HepG2 (cell line): ENCODE results near the gene MMP28.

Experiments used
- ATF2 ChIP-seq: sonication (generic); formaldehyde crosslinking; IDR thresholded peaks from 2 replicates; pipeline ENCODE4 v1.4.0; 2020; ENCODE audit warnings: missing genetic modification reagents
- IRF2 ChIP-seq: IDR thresholded peaks from 2 replicates; pipeline ENCODE4 v1.6.1; 2018; ENCODE audit warnings: missing genetic modification reagents, missing compliant biosample characterization
- MAFK ChIP-seq, 2 experiments: IDR thresholded peaks in 1 of 2; conservative IDR thresholded peaks in 1 of 2; 2 replicates each; pipeline ENCODE4 v1.6.1; 2011; ENCODE audit warnings: improper control_type of control experiment in 2 of 2, low read length in 2 of 2
- PAX8 ChIP-seq: sonication (generic); formaldehyde crosslinking; IDR thresholded peaks from 2 replicates; pipeline ENCODE4 v1.8.0; 2022; ENCODE audit warnings: mild to moderate bottlenecking, missing genetic modification reagents, borderline replicate concordance
- PHF8 ChIP-seq: sonication (generic); formaldehyde crosslinking; IDR thresholded peaks from 2 replicates; pipeline ENCODE4 v1.5.0; 2020; ENCODE audit warnings: missing genetic modification reagents
- TAF1 ChIP-seq: sonication (generic); formaldehyde crosslinking; IDR thresholded peaks from 2 replicates; pipeline ENCODE4 v1.4.0; 2020; ENCODE audit warnings: missing genetic modification reagents
- TBX2 ChIP-seq: sonication (generic); formaldehyde crosslinking; IDR thresholded peaks from 2 replicates; pipeline ENCODE4 v1.5.0; 2020; ENCODE audit warnings: missing genetic modification reagents, mild to moderate bottlenecking, borderline replicate concordance
- YEATS4 ChIP-seq: sonication (generic); formaldehyde crosslinking; IDR thresholded peaks from 2 replicates; pipeline ENCODE4 v1.4.0; 2020; ENCODE audit warnings: missing genetic modification reagents, borderline replicate concordance
- ZNF136 ChIP-seq: sonication (generic); formaldehyde crosslinking; IDR thresholded peaks from 2 replicates; pipeline ENCODE4 v1.8.1; 2022; ENCODE audit warnings: low read depth, mild to moderate bottlenecking, moderate library complexity, missing genetic modification reagents
- ZNF382 ChIP-seq: sonication (generic); formaldehyde crosslinking; IDR thresholded peaks from 2 replicates; pipeline ENCODE4 v1.5.0; 2020; ENCODE audit warnings: missing genetic modification reagents, mild to moderate bottlenecking, borderline replicate concordance
- ZNF747 ChIP-seq: sonication (generic); formaldehyde crosslinking; IDR thresholded peaks from 2 replicates; pipeline ENCODE4 v1.8.1; 2023; ENCODE audit warnings: missing genetic modification reagents, mild to moderate bottlenecking, borderline replicate concordance
- TF ChIP-seq, protein P1 (sequence below): sonication (generic); formaldehyde crosslinking; IDR thresholded peaks from 2 replicates; pipeline ENCODE4 v1.5.0; 2020; ENCODE audit warnings: mild to moderate bottlenecking, missing genetic modification reagents, moderate library complexity
- TF ChIP-seq, protein P2 (sequence below): IDR thresholded peaks from 2 replicates; pipeline ENCODE4 v1.6.1; 2016

GRCh38 chr17:35747540-35748017 is 47.9 kb downstream of the MMP28 start:
- no peak for TF ChIP-seq ZNF136 (CRISPR knock-in tag)
- TF ChIP-seq PHF8 (CRISPR knock-in tag) = no peak
- TF ChIP-seq ATF2 (CRISPR knock-in tag) = no peak
- TF ChIP-seq, protein P1, sequence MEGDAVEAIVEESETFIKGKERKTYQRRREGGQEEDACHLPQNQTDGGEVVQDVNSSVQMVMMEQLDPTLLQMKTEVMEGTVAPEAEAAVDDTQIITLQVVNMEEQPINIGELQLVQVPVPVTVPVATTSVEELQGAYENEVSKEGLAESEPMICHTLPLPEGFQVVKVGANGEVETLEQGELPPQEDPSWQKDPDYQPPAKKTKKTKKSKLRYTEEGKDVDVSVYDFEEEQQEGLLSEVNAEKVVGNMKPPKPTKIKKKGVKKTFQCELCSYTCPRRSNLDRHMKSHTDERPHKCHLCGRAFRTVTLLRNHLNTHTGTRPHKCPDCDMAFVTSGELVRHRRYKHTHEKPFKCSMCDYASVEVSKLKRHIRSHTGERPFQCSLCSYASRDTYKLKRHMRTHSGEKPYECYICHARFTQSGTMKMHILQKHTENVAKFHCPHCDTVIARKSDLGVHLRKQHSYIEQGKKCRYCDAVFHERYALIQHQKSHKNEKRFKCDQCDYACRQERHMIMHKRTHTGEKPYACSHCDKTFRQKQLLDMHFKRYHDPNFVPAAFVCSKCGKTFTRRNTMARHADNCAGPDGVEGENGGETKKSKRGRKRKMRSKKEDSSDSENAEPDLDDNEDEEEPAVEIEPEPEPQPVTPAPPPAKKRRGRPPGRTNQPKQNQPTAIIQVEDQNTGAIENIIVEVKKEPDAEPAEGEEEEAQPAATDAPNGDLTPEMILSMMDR = peak; percentile 96
- TF ChIP-seq ZNF747 = no peak
- TF ChIP-seq, protein P2, sequence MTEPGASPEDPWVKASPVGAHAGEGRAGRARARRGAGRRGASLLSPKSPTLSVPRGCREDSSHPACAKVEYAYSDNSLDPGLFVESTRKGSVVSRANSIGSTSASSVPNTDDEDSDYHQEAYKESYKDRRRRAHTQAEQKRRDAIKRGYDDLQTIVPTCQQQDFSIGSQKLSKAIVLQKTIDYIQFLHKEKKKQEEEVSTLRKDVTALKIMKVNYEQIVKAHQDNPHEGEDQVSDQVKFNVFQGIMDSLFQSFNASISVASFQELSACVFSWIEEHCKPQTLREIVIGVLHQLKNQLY (CRISPR knock-in tag) = no peak
- TF ChIP-seq TBX2 = no peak
- TF ChIP-seq IRF2 (CRISPR knock-in tag) = 0 out of 2 replicates have a peak, but pooled peaks have one; percentile 23
- no peak for TF ChIP-seq ZNF382 (CRISPR knock-in tag)
- TF ChIP-seq MAFK (conservative IDR thresholded peaks at IDR 0.05 in 1 of 2, IDR thresholded peaks at IDR 0.05 in 1 of 2; ENCODE audit: low read length in 2 of 2) = no peak
- TF ChIP-seq YEATS4 (CRISPR knock-in tag) = no peak
- no peak for TF ChIP-seq PAX8 (CRISPR knock-in tag)
- TF ChIP-seq TAF1 (CRISPR knock-in tag) = no peak
